Smooth muscle cell (in vitro differentiated cells): ENCODE data around the gene VPS16. TPM values are rescaled to one million over a fixed set of nuclear protein-coding genes. Genes with fewer than 3 reads are reported as not detected.

Source experiments
- DNase-seq: peaks from one replicate; lab custom pipeline; 2025; ENCODE audit not compliant: unreplicated experiment; lab: John Stamatoyannopoulos, UW
- H2AFZ ChIP-seq: fragments of 200-600 bp; sonication (generic); 2 replicates; pipeline ENCODE4 v1.6.0; 2016; ENCODE audit warnings: antibody characterized with exemption, low read depth, mild to moderate bottlenecking
- H3F3A ChIP-seq: fragments of 200-600 bp; sonication (generic); 2 replicates; pipeline ENCODE4 v1.6.0; 2017; ENCODE audit warnings: antibody characterized with exemption, low read depth
- H3K27ac ChIP-seq: fragments of 200-600 bp; sonication (generic); 2 replicates; pipeline ENCODE4 v1.5.1; 2016; ENCODE audit warnings: low read depth, mild to moderate bottlenecking
- H3K27me3 ChIP-seq: fragments of 200-600 bp; sonication (generic); 2 replicates; pipeline ENCODE4 v1.6.1; 2016; ENCODE audit warnings: low read depth, mild to moderate bottlenecking
- H3K36me3 ChIP-seq: fragments of 200-600 bp; sonication (generic); 2 replicates; pipeline ENCODE4 v1.5.1; 2016; ENCODE audit warnings: low read depth
- H3K4me1 ChIP-seq: fragments of 200-600 bp; sonication (generic); 2 replicates; pipeline ENCODE4 v1.5.1; 2016; ENCODE audit warnings: low read depth
- H3K4me2 ChIP-seq: fragments of 200-600 bp; sonication (generic); 2 replicates; pipeline ENCODE4 v1.6.0; 2016; ENCODE audit warnings: mild to moderate bottlenecking
- H3K4me3 ChIP-seq: fragments of 200-600 bp; sonication (generic); 2 replicates; pipeline ENCODE4 v1.5.1; 2016; ENCODE audit warnings: mild to moderate bottlenecking
- H3K79me2 ChIP-seq: fragments of 200-600 bp; sonication (generic); 2 replicates; pipeline ENCODE4 v1.6.0; 2016; ENCODE audit warnings: low read depth, mild to moderate bottlenecking
- H3K9ac ChIP-seq: fragments of 200-600 bp; sonication (generic); 2 replicates; pipeline ENCODE4 v1.6.0; 2016; ENCODE audit warnings: low read depth
- H3K9me3 ChIP-seq: fragments of 200-600 bp; sonication (generic); replicated peaks from 2 replicates; pipeline ENCODE4 v1.5.1; 2016; ENCODE audit warnings: low read depth
- H4K20me1 ChIP-seq: fragments of 200-600 bp; sonication (generic); 2 replicates; pipeline ENCODE4 v1.6.0; 2016; ENCODE audit warnings: low read depth
- WGBS: methylation state at CpG from one replicate; pipeline ENCODE4 v1.1.7; 2016; ENCODE audit warnings: low lambda C conversion rate; 5-methylcytosine and 5-hydroxymethylcytosine counted together
- polyA plus RNA-seq: library from polyadenylated mRNA; unstranded; fragments of >200 nt; fragmentation: Nextera tagmentation; extraction: Ambion mirVana; gene quantifications from 2 replicates; pipeline ENCODE4 v1.2.1, GENCODE V29; 2016
- total RNA-seq: library from RNA; depleted of rRNA; stranded (reverse); fragments of >200 nt; gene quantifications from 2 replicates; pipeline ENCODE4 v1.2.3, GENCODE V29; 2014
- TF ChIP-seq, protein P1 (sequence below): fragments of 200-600 bp; sonication (generic); IDR thresholded peaks from 2 replicates; pipeline ENCODE4 v1.5.1; 2017; ENCODE audit warnings: borderline replicate concordance, mild to moderate bottlenecking, antibody characterized with exemption; ENCODE audit not compliant: insufficient read depth, poor library complexity, severe bottlenecking

Gene VPS16
- total and polyA plus RNA-seq, 2 experiments from 2014 or later: 26.3 to 36.9 TPM

DNA sequence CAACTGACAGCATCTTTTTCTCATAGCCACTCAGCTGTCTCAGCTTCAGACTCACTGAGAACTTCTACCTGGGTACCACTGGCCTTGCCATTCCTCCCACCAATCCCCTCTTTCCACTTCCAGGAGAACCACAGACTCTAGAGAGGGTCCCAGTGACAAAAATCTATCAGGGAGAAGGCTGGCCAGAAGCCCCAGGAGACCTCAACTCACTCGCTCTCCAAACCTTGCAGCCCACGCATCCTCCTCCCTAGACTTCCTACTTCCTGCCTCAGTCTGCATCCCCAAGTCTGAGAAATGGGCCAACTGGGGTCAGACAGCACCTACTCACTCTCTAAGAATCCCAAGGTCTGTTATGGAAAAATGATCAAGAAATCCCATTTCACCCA is 23.2 kb upstream of the VPS16 start:
- Histone ChIP-seq H3K4me1 (peaks cover 9% of the 10 kb centered on the region), H3K36me3 (no peaks in the 10 kb centered on the region), H3K27ac (no peak overlapping the region), H3F3A (peaks cover 12% of the 10 kb centered on the region), H3K9me3 (no peaks in the 10 kb centered on the region), H2AFZ (no peak overlapping the region), H3K4me2 (no peak overlapping the region), H3K9ac (no peak overlapping the region), H3K79me2 (no peaks in the 10 kb centered on the region), H4K20me1 (no peaks in the 10 kb centered on the region), H3K4me3 (no peak overlapping the region), H3K27me3 (no peaks in the 10 kb centered on the region)
- DNase-seq: no peak
- 97% methylated on average over 2 of the region's 2 CpGs for WGBS
- TF ChIP-seq, protein P1, sequence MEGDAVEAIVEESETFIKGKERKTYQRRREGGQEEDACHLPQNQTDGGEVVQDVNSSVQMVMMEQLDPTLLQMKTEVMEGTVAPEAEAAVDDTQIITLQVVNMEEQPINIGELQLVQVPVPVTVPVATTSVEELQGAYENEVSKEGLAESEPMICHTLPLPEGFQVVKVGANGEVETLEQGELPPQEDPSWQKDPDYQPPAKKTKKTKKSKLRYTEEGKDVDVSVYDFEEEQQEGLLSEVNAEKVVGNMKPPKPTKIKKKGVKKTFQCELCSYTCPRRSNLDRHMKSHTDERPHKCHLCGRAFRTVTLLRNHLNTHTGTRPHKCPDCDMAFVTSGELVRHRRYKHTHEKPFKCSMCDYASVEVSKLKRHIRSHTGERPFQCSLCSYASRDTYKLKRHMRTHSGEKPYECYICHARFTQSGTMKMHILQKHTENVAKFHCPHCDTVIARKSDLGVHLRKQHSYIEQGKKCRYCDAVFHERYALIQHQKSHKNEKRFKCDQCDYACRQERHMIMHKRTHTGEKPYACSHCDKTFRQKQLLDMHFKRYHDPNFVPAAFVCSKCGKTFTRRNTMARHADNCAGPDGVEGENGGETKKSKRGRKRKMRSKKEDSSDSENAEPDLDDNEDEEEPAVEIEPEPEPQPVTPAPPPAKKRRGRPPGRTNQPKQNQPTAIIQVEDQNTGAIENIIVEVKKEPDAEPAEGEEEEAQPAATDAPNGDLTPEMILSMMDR: no peak

- no peaks in the 10 kb centered on the region for H3K36me3 ChIP-seq
- no peak overlapping the region for H2AFZ ChIP-seq
- H3K4me2 ChIP-seq: no peak overlapping the region
- H3K27me3 ChIP-seq: no peaks in the 10 kb centered on the region
- no peaks in the 10 kb centered on the region for H3K79me2 ChIP-seq
- no peak overlapping the region for H3K27ac ChIP-seq
- H3K9me3 ChIP-seq: no peaks in the 10 kb centered on the region
- no peaks in the 10 kb centered on the region for H4K20me1 ChIP-seq
- TF ChIP-seq, protein P1: no peak
- H3K4me1 ChIP-seq: peaks cover 9% of the 10 kb centered on the region
- no peak for DNase-seq
- no peak overlapping the region for H3K4me3 ChIP-seq
- WGBS: 85% methylated on average over 7 of the region's 7 CpGs
- H3F3A ChIP-seq: peaks cover 12% of the 10 kb centered on the region
- H3K9ac ChIP-seq: no peak overlapping the region
These were observed 22.5 kb upstream of the VPS16 start for GRCh38 chr20:2817891-2818595.

DNA sequence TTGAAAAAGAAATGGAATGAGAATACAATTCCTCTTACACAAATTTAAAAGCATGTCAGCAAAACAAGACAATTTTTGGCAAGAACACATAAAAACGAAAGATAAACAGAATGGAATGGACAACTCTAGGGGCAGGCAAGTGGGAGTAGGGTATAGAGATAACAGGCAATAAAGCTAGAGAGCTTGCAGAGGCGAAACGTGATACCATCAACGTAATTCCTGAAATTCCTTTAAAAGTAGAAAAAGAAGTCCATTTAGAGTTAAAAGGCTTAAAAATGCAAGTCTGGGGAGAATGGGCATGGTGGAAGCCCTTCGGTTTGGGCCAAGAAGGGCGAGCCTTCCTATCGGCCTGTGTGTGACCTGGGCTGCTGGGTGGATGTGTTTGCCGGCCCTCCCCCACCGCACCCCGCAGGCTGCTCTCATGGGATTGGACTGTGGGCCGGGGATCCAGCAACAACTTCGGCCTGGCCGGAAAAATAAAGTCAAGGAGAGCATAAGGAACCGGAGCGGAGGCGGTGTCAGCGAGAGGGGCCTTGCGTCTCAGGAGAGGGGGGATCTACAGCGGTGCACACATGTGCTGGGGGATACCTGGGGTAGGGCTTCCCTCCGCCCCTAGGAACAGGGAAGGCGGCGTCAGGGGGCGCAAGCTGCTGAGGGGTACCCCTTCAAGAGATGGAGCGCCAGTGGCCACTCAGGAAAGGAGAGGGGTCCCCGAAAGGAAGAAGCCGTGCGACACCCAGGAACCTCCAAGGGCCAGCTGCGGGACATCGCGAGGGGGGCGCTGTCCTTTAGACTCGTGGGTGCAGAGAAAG is 20.3 kb upstream of the VPS16 start:
- Histone ChIP-seq H3K9ac (no peak overlapping the region), H3K4me1 (peaks cover 6% of the 10 kb centered on the region), H4K20me1 (no peaks in the 10 kb centered on the region), H3K4me2 (peak overlapping the region; percentile 51), H3K36me3 (no peaks in the 10 kb centered on the region), H3F3A (peaks cover 4% of the 10 kb centered on the region), H3K9me3 (no peaks in the 10 kb centered on the region), H3K4me3 (peak overlapping the region; percentile 16), H3K27me3 (no peaks in the 10 kb centered on the region), H2AFZ (peak overlapping the region; percentile 61), H3K79me2 (no peaks in the 10 kb centered on the region), H3K27ac (peak overlapping the region; percentile 37)
- 12% methylated on average over 31 of the region's 32 CpGs for WGBS
- no peak for DNase-seq
- TF ChIP-seq, protein P1: no peak
